Activated CD8-positive, alpha-beta memory T cell treated with anti-CD3 and anti-CD28 coated beads, Interleukin-2, amount 10 ng/mL, durations not matched to agents 7 days and 5 days (primary cell): ENCODE data around the gene IFT43. TPM values are rescaled to one million over a fixed set of nuclear protein-coding genes. Genes with fewer than 3 reads are reported as not detected.

Experiments used
- ATAC-seq: fragments of 150-1000 bp; cut with Tn5 transposase; one replicate; pipeline ENCODE4 v1.10.0; 2021; ENCODE audit warnings: moderate library complexity
- CTCF ChIA-PET: fragments of 350-600 bp; sonication (Branson Sonifier 250); formaldehyde crosslinking; loops from one replicate; lab custom pipeline; 2021; ENCODE audit warnings: antibody characterized with exemption; lab: Charles Lee
- DNase-seq: peaks from one replicate; pipeline ENCODE4 v3.0.0-alpha.2; 2020
- H3K27ac Mint-ChIP-seq: one replicate; pipeline ENCODE4 v1.8.0; 2021; ENCODE audit warnings: mild to moderate bottlenecking, mixed read lengths
- H3K27me3 Mint-ChIP-seq: one replicate; pipeline ENCODE4 v1.8.0; 2021; ENCODE audit warnings: mixed read lengths
- H3K36me3 Mint-ChIP-seq: one replicate; pipeline ENCODE4 v1.8.0; 2021; ENCODE audit warnings: mild to moderate bottlenecking, mixed read lengths
- H3K4me1 Mint-ChIP-seq: one replicate; pipeline ENCODE4 v1.8.0; 2021; ENCODE audit warnings: mixed read lengths
- H3K4me3 Mint-ChIP-seq: one replicate; pipeline ENCODE4 v1.8.0; 2021; ENCODE audit warnings: mild to moderate bottlenecking, moderate library complexity, mixed read lengths
- H3K9me3 Mint-ChIP-seq: one replicate; pipeline ENCODE4 v1.8.0; 2022; ENCODE audit warnings: low read depth, mixed read lengths
- total RNA-seq, 2 experiments: library from RNA; stranded (reverse); gene quantifications; one replicate each; pipeline ENCODE4 v1.2.3, GENCODE V29; 2021

The IFT43 gene
- 1 to 10 TPM; 5.5 to 6.0 TPM for total RNA-seq

DNA sequence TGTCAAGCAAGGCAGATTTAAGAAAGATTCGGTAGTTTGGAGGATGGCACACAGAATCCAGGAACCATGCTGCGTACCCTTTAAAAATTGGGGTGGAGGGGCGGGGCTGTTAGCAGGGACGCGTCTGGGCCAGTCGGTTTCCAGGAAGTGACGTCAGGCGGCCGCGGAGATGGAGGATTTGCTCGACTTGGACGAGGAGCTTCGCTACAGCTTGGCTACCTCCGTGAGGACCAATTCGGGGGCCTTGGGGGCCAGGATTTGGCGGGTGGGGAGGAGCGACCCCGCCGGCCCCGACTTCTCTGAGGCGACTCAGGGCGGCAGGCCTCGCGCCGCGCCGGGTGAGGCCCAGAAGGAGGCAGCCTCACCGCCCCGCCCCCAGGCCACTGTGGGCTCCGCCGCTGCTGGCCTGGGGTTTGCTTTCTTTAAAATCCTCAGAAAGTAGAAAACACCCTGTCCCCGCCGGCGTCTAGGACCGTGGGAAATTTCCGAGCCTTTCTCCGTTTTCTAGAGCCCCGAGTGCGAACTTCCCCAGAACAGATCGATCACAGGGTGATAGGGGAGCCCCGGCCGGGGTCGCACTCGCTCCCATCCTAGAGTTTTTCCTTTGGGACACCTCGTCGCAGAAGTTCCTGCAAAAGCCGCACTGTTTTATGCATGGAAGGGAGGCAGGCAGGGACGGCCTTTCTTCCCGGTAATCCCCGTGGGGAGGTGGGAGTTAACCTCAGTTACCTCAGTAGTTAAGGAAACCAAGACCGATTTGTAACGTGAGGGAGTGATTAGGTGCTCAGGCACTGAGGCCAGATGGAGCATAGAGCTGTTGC, at the start of gene IFT43:
IFT43 (plus strand) TSS at position 146 of the 821 bp plus-strand sequence; CDS start at position 170, 24 bp downstream.
- Mint-ChIP-seq H3K27me3 (peaks cover 3% of the 10 kb centered on the region), H3K9me3 (no peaks in the 10 kb centered on the region)
- DNase-seq = peak; percentile 95

DNA sequence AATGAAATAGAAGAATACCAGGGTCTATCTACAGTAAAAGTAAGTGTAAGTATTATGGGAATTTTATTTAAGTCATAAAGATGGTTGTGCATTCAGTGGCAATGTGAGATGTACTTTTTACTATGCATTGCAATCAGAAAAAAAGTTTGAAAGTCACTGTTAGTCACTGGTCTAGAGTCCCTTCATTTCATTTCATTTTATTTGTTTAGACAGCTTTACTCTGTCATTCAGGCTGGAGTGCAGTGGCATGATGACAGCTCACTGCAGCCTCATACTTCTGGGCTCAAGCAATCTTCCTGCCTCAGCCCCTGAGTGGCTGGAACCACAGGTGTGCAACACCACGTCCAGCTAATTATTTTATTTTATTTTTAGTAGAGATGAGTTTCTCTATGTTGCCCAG, 46.4 kb upstream of the IFT43 start:
- CTCF ChIA-PET = interaction anchor here (0.7 to 1.3 kb wide), 3 partner anchors 12 to 1077 kb away, joined by 3 to 7 read pairs (median 3); no protein-coding TSS in a partner anchor
- H3K27ac Mint-ChIP-seq = no peak overlapping the region

More for the DNA sequence above, at the start of gene IFT43:
- Mint-ChIP-seq H3K4me1 (peaks cover 25% of the 10 kb centered on the region), H3K36me3 (no peaks in the 10 kb centered on the region), H3K27ac (peak within 1 kb of the TSS; percentile 54), H3K4me3 (peak within 1 kb of the TSS; percentile 75)
- CTCF ChIA-PET = interaction anchor here (0.5 to 10.6 kb wide), 6 partner anchors 9 to 408 kb away, joined by 3 to 187 read pairs (median 4); no protein-coding TSS in a partner anchor
- ATAC-seq = peak; percentile 71

DNA sequence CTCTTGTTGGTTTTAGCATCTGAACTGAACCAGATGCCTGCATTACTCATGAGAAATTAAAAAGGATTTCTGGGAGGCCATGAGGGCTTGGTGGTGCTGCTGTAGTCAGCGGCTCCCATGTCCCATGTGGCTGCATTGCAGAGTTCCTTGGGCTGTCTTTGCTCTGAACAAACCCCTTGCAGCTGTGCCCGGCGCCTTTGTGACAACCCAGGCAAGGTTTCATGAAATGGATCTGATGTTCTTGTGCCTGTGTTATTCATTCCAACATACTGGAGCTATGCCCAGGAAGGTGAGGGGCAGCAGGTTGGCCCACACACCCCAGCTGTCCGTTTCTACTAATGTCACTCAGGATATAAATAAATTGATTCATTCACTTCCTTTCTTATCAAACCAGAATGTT, 44.5 kb upstream of the IFT43 start:
- Mint-ChIP-seq H3K27me3 (no peaks in the 10 kb centered on the region), H3K9me3 (no peaks in the 10 kb centered on the region), H3K27ac (no peak overlapping the region), H3K4me1 (no peaks in the 10 kb centered on the region), H3K4me3 (no peak overlapping the region), H3K36me3 (no peaks in the 10 kb centered on the region)
- ATAC-seq (no peak), DNase-seq (no peak)
- CTCF ChIA-PET = interaction anchor here (1.0 kb wide), 1 partner anchor 34 kb away, joined by 4 read pairs; no protein-coding TSS in a partner anchor

More for the DNA sequence above, 46.4 kb upstream of the IFT43 start:
- H3K9me3 Mint-ChIP-seq = no peaks in the 10 kb centered on the region
- ATAC-seq (no peak), DNase-seq (no peak)
- H3K36me3 Mint-ChIP-seq = no peaks in the 10 kb centered on the region
- no peaks in the 10 kb centered on the region for H3K4me1 Mint-ChIP-seq
- no peaks in the 10 kb centered on the region for H3K27me3 Mint-ChIP-seq
- no peak overlapping the region for H3K4me3 Mint-ChIP-seq

DNA sequence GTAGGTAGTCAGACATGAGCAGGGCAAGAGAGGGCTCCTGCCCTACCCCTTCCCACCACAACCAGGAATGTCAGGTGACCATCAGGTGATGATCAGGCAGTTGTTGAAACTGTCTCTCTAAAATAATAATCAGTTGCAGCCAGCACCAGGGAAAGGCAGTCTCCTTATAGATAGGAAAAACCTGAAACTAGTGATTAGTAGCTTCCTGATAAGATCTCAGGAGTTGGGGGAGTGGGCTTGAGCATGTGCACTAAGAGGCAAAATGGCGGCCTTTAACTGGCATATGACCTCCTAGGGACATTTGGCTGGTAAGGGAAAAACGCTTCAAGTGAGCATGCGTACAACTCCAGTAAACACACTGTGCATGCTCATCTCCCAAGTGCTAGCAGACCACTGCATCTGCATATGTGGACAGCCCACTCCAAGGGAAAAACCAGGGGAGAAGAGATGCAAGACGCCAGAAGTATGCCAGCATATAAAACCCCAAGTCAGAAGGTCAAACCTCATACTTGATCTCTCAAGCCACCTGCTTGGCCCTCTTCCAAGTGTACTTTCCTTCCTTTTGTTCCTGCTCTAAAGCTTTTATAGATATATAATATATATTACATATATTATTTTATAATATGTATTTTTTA, 40.8 kb upstream of the IFT43 start:
- H3K36me3 Mint-ChIP-seq = no peaks in the 10 kb centered on the region
- CTCF ChIA-PET = no interaction called here

DNA sequence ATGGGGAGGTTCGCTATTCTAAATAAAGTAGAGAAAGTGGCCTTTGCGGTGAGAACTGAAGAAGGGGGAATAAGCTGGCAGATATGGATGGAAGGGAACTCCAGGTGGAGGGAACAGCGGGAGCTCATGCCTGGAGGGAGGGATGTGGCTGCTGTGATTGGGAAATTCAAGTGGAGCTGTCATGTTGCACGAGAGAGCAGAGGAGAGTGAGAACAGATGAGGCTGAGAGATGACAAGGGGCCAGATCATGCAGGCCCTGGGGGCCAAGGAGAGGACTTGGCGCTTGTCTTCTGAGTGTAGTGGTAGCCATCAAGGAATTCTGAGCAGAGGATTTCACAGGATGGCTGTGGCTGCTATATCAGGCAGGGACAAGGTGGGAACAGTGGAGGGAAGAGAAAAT, 38.8 kb upstream of the IFT43 start:
- no peak for ATAC-seq
- Mint-ChIP-seq H3K4me3 (no peak overlapping the region), H3K4me1 (no peaks in the 10 kb centered on the region), H3K9me3 (no peaks in the 10 kb centered on the region), H3K27ac (no peak overlapping the region), H3K27me3 (no peaks in the 10 kb centered on the region), H3K36me3 (no peaks in the 10 kb centered on the region)
- CTCF ChIA-PET = no interaction called here
- DNase-seq = no peak

More for the DNA sequence above, 40.8 kb upstream of the IFT43 start:
- H3K27me3 Mint-ChIP-seq = no peaks in the 10 kb centered on the region
- H3K9me3 Mint-ChIP-seq = no peaks in the 10 kb centered on the region
- ATAC-seq (no peak), DNase-seq (no peak)
- H3K4me1 Mint-ChIP-seq = no peaks in the 10 kb centered on the region
- no peak overlapping the region for H3K27ac Mint-ChIP-seq
- H3K4me3 Mint-ChIP-seq = no peak overlapping the region

DNA sequence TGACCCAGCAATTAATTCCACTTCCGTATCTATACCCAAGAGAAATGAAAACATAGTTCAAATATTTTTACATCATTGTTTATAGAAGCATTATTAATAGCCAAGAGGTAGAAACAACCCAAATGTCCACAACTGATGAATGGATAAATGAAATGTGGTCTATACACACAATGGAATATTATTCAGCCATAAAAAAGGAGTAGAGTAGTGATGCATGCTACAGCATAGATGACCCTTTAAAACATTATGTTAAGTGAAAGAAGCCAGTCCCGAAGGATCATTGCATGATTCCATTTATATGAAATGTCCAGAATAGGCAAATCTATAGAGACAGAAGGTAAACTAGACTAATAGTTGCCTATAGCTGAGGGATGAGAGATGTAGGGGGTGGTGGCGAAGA, 33.1 kb upstream of the IFT43 start:
- H3K9me3 Mint-ChIP-seq = no peaks in the 10 kb centered on the region
- H3K27ac Mint-ChIP-seq = no peak overlapping the region
- H3K36me3 Mint-ChIP-seq = no peaks in the 10 kb centered on the region
- ATAC-seq (no peak), DNase-seq (no peak)
- CTCF ChIA-PET = no interaction called here
- no peaks in the 10 kb centered on the region for H3K4me1 Mint-ChIP-seq
- no peak overlapping the region for H3K4me3 Mint-ChIP-seq
- H3K27me3 Mint-ChIP-seq = no peaks in the 10 kb centered on the region

DNA sequence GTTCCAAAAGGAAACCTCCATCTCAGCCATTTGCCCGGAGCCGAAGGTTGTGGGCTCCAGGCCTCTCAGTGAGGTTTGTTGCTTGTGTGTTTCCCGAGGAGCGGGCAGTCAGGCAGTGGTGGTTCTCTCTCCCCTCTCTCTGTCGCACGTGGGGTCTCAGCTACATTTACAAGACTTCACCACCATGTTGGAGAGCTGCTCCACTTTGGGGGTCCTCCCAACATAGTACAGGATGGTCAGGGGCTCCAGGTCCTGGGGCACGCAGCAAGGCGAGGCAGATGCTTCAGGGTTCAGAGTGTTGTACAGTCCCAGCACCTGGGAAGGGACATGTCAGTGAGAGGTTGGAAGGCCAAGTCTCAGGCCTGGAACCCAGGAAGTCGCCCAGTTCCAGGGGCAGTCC, 26.5 kb upstream of the IFT43 start:
- no peak for DNase-seq

DNA sequence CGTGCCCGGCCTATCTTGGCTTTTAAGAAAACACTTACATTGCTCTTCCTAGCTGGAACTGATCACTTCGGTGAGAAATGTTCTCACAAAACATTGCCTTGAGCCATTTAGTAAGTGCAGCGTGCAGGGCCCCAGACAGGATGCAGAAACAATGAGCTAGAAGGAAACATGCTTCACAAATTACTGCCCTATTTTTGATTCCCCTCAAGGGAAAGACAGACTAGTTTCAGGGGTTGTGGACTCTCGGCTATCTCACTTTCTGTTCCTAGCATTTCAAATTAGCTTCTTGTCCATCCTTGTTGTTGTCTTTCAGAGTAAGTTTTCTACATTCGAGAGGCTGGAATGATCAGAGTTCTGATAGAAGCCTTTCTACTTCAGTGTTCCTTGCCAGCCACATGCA, 25.3 kb upstream of the IFT43 start:
- H3K4me3 Mint-ChIP-seq = no peak overlapping the region
- H3K27me3 Mint-ChIP-seq = no peaks in the 10 kb centered on the region
- ATAC-seq (no peak), DNase-seq (no peak)
- H3K27ac Mint-ChIP-seq = no peak overlapping the region
- H3K4me1 Mint-ChIP-seq = no peaks in the 10 kb centered on the region
- no peaks in the 10 kb centered on the region for H3K9me3 Mint-ChIP-seq
- no peaks in the 10 kb centered on the region for H3K36me3 Mint-ChIP-seq
- CTCF ChIA-PET = interaction anchor here (0.8 kb wide), 1 partner anchor 23 kb away, joined by 3 read pairs; no protein-coding TSS in a partner anchor

More for the DNA sequence above, 26.5 kb upstream of the IFT43 start:
- Mint-ChIP-seq H3K27ac (no peak overlapping the region), H3K4me3 (no peak overlapping the region), H3K36me3 (no peaks in the 10 kb centered on the region), H3K4me1 (no peaks in the 10 kb centered on the region), H3K27me3 (no peaks in the 10 kb centered on the region), H3K9me3 (no peaks in the 10 kb centered on the region)
- CTCF ChIA-PET = interaction anchor here (1.1 kb wide), 1 partner anchor 52 kb away, joined by 3 read pairs; no protein-coding TSS in a partner anchor
- ATAC-seq = no peak

DNA sequence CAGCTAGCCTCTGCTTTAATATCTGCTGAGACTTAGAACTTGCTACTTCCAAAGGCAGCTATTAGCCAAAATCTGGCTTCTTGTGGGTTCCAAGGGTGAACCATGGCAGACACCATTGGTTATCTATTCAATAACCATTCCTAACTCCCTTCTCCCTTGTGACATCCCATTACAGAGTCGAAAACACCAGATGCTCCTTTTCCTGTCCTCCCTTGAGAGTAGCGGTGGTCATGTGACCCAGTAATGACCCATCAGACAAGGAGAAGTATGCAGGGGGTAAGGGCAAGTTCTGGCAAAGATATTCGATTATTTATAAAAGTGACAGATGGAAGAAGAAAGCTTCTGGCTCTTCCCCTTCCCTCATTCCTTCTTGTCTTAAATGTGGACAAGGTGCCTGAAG, 23.9 kb upstream of the IFT43 start:
- no peak for ATAC-seq
- no peaks in the 10 kb centered on the region for H3K36me3 Mint-ChIP-seq
- DNase-seq = no peak
- no peaks in the 10 kb centered on the region for H3K27me3 Mint-ChIP-seq
- H3K9me3 Mint-ChIP-seq = no peaks in the 10 kb centered on the region
- no peak overlapping the region for H3K4me3 Mint-ChIP-seq
- H3K27ac Mint-ChIP-seq = no peak overlapping the region
- H3K4me1 Mint-ChIP-seq = no peaks in the 10 kb centered on the region
- CTCF ChIA-PET = interaction anchor here (1.0 kb wide), 1 partner anchor 253 kb away, joined by 3 read pairs; no protein-coding TSS in a partner anchor

DNA sequence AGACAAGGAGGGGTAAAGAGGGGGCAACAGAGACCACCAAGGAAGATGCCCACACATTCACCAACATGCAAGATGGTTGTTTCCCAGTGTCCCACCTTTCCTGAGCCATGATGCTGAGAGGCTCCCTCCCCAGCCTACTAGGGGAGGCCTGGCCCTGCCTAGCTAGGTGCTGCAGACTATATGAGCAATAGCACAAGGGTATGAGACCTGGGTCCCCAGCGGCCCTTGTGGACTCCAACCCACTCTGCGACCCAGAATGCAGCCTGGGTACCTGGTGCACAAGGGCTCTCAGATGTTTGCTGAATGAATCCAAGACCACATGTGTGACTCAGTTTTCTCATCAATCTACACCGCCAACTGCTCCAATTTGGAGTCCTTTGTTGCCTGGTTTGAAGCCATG, 17.7 kb upstream of the IFT43 start:
- Mint-ChIP-seq H3K9me3 (no peaks in the 10 kb centered on the region), H3K4me1 (no peaks in the 10 kb centered on the region), H3K27me3 (no peaks in the 10 kb centered on the region), H3K27ac (no peak overlapping the region), H3K36me3 (no peaks in the 10 kb centered on the region), H3K4me3 (no peak overlapping the region)
- CTCF ChIA-PET = interaction anchor here (1.7 kb wide), 1 partner anchor 61 kb away, joined by 4 read pairs; no protein-coding TSS in a partner anchor
- DNase-seq (no peak), ATAC-seq (no peak)

DNA sequence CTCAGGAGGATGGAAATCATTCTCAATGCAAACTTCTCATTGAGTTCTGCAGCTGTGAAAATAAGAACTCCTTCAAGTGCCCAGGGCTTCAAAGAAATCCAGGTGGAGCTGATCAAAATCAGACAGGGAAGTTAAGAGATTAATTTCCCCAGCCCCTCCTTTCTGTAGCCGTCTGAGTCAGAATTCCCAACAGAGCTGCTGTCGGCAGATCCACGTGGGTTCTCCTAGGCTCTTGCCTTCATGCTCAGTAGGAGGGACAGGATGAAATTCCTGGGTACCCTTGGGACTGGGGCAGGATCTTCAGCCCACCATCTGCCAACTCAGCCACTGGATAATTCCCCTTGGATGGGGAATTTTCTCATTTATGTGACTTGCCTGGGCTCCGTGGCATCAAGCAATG, 17.1 kb upstream of the IFT43 start:
- Mint-ChIP-seq H3K4me3 (no peak overlapping the region), H3K9me3 (no peaks in the 10 kb centered on the region), H3K27ac (no peak overlapping the region), H3K27me3 (no peaks in the 10 kb centered on the region), H3K4me1 (no peaks in the 10 kb centered on the region), H3K36me3 (no peaks in the 10 kb centered on the region)
- DNase-seq (no peak), ATAC-seq (no peak)
- CTCF ChIA-PET = interaction anchor here (1.7 kb wide), 1 partner anchor 62 kb away, joined by 4 read pairs; no protein-coding TSS in a partner anchor

DNA sequence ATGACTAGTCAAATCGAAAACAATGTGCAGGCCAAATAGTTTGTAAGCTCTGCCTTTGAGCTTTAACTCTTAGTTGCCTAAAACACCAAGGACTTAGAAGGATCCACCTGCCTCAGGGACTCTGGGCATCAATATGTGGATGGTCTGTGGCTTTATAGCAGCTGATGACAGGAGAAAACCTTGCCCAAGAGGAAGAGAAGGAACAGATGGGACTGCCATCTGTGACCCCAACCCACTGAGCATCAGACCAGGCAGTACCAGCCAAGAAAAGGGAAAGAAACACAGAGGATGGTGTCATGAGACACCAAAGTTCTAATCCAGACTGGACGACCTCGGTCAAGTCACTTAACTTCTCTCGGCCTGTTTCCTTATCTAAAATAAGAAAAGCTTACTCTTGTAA, 16.4 kb upstream of the IFT43 start:
- Mint-ChIP-seq H3K4me1 (no peaks in the 10 kb centered on the region), H3K36me3 (no peaks in the 10 kb centered on the region), H3K4me3 (no peak overlapping the region), H3K27ac (no peak overlapping the region), H3K9me3 (no peaks in the 10 kb centered on the region), H3K27me3 (no peaks in the 10 kb centered on the region)
- ATAC-seq (no peak), DNase-seq (no peak)
- CTCF ChIA-PET = interaction anchor here (1.1 kb wide), 1 partner anchor 10 kb away, joined by 3 read pairs; no protein-coding TSS in a partner anchor

DNA sequence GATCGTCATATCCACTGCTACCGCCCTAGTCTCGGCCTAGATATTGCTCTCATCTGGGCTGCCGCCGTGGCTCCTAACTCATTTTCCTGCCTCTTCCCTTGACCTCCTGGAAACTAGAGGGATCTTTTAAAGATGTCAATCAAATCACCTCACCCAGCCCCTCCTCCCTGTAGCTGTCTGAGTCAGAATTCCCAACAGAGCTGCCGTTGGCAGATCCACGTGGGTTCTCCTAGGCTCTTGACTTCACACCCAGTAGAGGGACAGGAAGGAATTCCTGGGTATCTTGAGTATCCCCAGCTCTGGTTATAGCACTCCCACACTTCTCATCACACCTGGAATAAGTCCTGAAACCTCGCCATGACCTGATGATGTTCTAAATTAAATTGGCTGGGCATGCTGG, 15.7 kb upstream of the IFT43 start:
- no peak for ATAC-seq
- no peak overlapping the region for H3K27ac Mint-ChIP-seq
- H3K9me3 Mint-ChIP-seq = no peaks in the 10 kb centered on the region
- DNase-seq = no peak
- H3K27me3 Mint-ChIP-seq = no peaks in the 10 kb centered on the region
- CTCF ChIA-PET = interaction anchor here (1.1 kb wide), 1 partner anchor 9 kb away, joined by 3 read pairs; no protein-coding TSS in a partner anchor
- no peaks in the 10 kb centered on the region for H3K36me3 Mint-ChIP-seq
- no peak overlapping the region for H3K4me3 Mint-ChIP-seq
- H3K4me1 Mint-ChIP-seq = no peaks in the 10 kb centered on the region
